Glutamatergic neuron (in vitro differentiated cells): Measurements from ENCODE around the gene HEPACAM. TPM values are rescaled to one million over a fixed set of nuclear protein-coding genes. Genes with fewer than 3 reads are reported as not detected.

ENCODE experiments used
- DNase-seq: peaks from one replicate; pipeline ENCODE4 v3.0.0; 2022
- H3K27ac Mint-ChIP-seq: one replicate; pipeline ENCODE4 v1.8.0; 2020; ENCODE audit warnings: mild to moderate bottlenecking, mixed read lengths, inconsistent platforms; ENCODE audit not compliant: unreplicated experiment
- H3K27me3 Mint-ChIP-seq: one replicate; pipeline ENCODE4 v1.8.0; 2020; ENCODE audit warnings: mild to moderate bottlenecking, moderate library complexity, mixed read lengths, inconsistent platforms; ENCODE audit not compliant: unreplicated experiment
- H3K36me3 Mint-ChIP-seq: one replicate; pipeline ENCODE4 v1.8.0; 2020; ENCODE audit warnings: mild to moderate bottlenecking, mixed read lengths, inconsistent platforms; ENCODE audit not compliant: unreplicated experiment
- H3K4me1 Mint-ChIP-seq: one replicate; pipeline ENCODE4 v1.8.0; 2020; ENCODE audit warnings: mild to moderate bottlenecking, low read depth, mixed read lengths, inconsistent platforms; ENCODE audit not compliant: unreplicated experiment
- H3K4me3 Mint-ChIP-seq: one replicate; pipeline ENCODE4 v1.8.0; 2020; ENCODE audit warnings: mild to moderate bottlenecking, mixed read lengths, inconsistent platforms; ENCODE audit not compliant: unreplicated experiment
- H3K9me3 Mint-ChIP-seq: one replicate; pipeline ENCODE4 v1.8.0; 2020; ENCODE audit warnings: mild to moderate bottlenecking, moderate library complexity, mixed read lengths, inconsistent platforms; ENCODE audit not compliant: unreplicated experiment
- total RNA-seq: library from RNA; stranded (reverse); fragmentation: NEBNext Ultra II Directional; extraction: Animal tissue kit (Norgen Biotek cat#: 25700); gene quantifications from one replicate; pipeline ENCODE4 v1.2.1, GENCODE V29; 2021; ENCODE audit not compliant: unreplicated experiment
- TF ChIP-seq, protein P1 (sequence below): fragments of 200-600 bp; sonication (generic); IDR thresholded peaks from one replicate; pipeline ENCODE4 v1.5.0; 2021; ENCODE audit not compliant: partially characterized antibody, unreplicated experiment

The HEPACAM gene
- total RNA-seq, 1 donor from 2014 or later, result not detected

DNA sequence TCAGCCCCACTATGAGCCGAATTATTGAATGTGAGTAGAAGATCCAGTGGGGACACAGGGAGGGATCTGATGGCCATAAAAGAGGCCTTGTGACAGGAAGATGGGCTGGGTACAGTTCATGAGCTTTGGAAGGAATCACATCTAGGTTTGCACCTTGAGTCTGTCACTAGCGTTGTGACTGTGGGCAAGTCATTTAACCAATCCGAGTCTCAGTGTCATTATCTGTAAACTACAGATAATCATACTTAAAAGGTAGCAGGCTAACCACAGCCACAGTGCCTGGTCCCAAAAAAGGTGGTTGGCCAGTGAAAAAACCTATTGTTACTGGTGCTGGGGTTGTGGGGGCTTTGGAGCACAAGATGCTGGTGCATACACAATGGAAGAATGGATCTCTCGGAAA lies 13.0 kb downstream of the HEPACAM start:
- peaks cover 7% of the 10 kb centered on the region for H3K9me3 Mint-ChIP-seq
- no peak overlapping the region for H3K4me3 Mint-ChIP-seq
- DNase-seq, result no peak
- H3K27ac Mint-ChIP-seq, result no peak overlapping the region
- H3K27me3 Mint-ChIP-seq, result peaks cover 17% of the 10 kb centered on the region
- TF ChIP-seq, protein P1, sequence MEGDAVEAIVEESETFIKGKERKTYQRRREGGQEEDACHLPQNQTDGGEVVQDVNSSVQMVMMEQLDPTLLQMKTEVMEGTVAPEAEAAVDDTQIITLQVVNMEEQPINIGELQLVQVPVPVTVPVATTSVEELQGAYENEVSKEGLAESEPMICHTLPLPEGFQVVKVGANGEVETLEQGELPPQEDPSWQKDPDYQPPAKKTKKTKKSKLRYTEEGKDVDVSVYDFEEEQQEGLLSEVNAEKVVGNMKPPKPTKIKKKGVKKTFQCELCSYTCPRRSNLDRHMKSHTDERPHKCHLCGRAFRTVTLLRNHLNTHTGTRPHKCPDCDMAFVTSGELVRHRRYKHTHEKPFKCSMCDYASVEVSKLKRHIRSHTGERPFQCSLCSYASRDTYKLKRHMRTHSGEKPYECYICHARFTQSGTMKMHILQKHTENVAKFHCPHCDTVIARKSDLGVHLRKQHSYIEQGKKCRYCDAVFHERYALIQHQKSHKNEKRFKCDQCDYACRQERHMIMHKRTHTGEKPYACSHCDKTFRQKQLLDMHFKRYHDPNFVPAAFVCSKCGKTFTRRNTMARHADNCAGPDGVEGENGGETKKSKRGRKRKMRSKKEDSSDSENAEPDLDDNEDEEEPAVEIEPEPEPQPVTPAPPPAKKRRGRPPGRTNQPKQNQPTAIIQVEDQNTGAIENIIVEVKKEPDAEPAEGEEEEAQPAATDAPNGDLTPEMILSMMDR, result no peak
- H3K4me1 Mint-ChIP-seq, result peaks cover 3% of the 10 kb centered on the region
- H3K36me3 Mint-ChIP-seq, result peaks cover 11% of the 10 kb centered on the region

- TF ChIP-seq, protein P1, result no peak
- peak overlapping the region; percentile 84 for H3K4me3 Mint-ChIP-seq
- peak; percentile 87 for DNase-seq
- H3K27me3 Mint-ChIP-seq, result peaks cover 17% of the 10 kb centered on the region
- H3K36me3 Mint-ChIP-seq, result peaks cover 16% of the 10 kb centered on the region
- H3K9me3 Mint-ChIP-seq, result peaks cover 7% of the 10 kb centered on the region
- no peak overlapping the region for H3K27ac Mint-ChIP-seq
- H3K4me1 Mint-ChIP-seq, result peaks cover 9% of the 10 kb centered on the region
These were observed 14.8 kb downstream of the HEPACAM start for GRCh38 chr11:124920870-124921609.

GRCh38 chr11:124920356-124920755 lies 15.5 kb downstream of the HEPACAM start:
- Mint-ChIP-seq H3K36me3 (peaks cover 21% of the 10 kb centered on the region), H3K27ac (no peak overlapping the region), H3K4me1 (peaks cover 9% of the 10 kb centered on the region), H3K9me3 (peaks cover 7% of the 10 kb centered on the region), H3K4me3 (peak overlapping the region; percentile 84), H3K27me3 (peaks cover 17% of the 10 kb centered on the region)
- TF ChIP-seq, protein P1, result no peak
- DNase-seq, result no peak

- TF ChIP-seq, protein P1, result no peak
- H3K27me3 Mint-ChIP-seq, result peaks cover 17% of the 10 kb centered on the region
- H3K36me3 Mint-ChIP-seq, result peaks cover 25% of the 10 kb centered on the region
- H3K9me3 Mint-ChIP-seq, result peaks cover 5% of the 10 kb centered on the region
- no peak for DNase-seq
- no peak overlapping the region for H3K27ac Mint-ChIP-seq
- H3K4me1 Mint-ChIP-seq, result peaks cover 9% of the 10 kb centered on the region
- no peak overlapping the region for H3K4me3 Mint-ChIP-seq
These were observed 15.9 kb downstream of the HEPACAM start for GRCh38 chr11:124919898-124920297.

DNA sequence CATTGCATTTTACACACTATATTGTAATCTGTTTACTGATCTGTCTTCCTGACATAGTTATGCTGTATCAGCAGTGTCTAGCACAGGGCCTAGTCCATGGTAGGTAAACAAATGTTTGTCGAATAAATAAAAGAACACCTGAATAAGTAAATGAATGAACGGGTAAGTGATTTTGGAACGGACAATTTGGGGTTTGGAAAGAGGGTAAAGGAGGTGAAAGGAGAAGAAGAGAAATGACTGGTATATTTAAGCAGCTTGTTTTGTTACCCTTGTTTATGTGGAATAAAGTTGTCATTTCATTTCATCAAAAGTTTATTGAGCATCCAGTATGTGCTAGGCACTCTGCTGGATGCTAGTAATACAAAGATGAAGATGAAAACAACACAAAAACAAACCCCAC lies 16.9 kb downstream of the HEPACAM start, which contains the start of gene HEPN1:
Gene HEPN1, plus strand, starts transcription at position 301 of the 400 bp plus-strand sequence.
- Mint-ChIP-seq H3K27ac (no peak within 1 kb of the TSS), H3K27me3 (peaks cover 17% of the 10 kb centered on the region), H3K4me1 (peaks cover 9% of the 10 kb centered on the region), H3K4me3 (peak within 1 kb of the TSS; percentile 34), H3K9me3 (peaks cover 5% of the 10 kb centered on the region), H3K36me3 (peaks cover 25% of the 10 kb centered on the region)
- TF ChIP-seq, protein P1, result no peak
- DNase-seq, result no peak
